Measurements from ENCODE around the gene ETV6.

DNA sequence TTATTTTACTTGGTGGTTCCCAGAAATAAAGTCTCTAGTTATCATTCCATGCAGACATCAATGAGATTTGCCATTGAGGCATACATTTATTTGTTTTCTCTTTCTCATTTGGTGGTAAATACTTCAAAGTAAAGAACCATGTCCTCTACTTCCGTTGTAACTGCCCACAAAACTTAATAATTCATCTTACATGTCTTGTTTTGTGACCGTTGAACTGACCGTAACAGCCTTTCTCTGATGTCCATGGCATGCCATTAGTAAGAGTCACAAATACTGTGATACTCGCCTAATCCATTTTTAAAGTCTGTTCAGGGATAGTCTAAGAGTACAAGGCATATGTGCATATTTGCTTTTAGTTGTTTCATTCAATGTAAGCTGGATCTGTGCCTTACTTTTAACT is 145.3 kb downstream of the ETV6 start:
- TF ChIP-seq POLR2A (IDR thresholded peaks at IDR 0.05; ENCODE audit: low read length) (no peak), GATA1 (IDR thresholded peaks at IDR 0.05; ENCODE audit: low read depth, low read length) (no peak)

Measured in erythroblast (primary cell).